ENCODE data around the gene DCHS1. TPM values are rescaled to one million over a fixed set of nuclear protein-coding genes. Genes with fewer than 3 reads are reported as not detected.
"Not testable (repeated sequence)": the region's sequence is repeated elsewhere in the genome, so short reads cannot be mapped to it uniquely, and the experiment has no call there.

Gene DCHS1
- total and polyA plus RNA-seq, 2 experiments from 2014 or later, result 16.0 to 60.2 TPM

DNA sequence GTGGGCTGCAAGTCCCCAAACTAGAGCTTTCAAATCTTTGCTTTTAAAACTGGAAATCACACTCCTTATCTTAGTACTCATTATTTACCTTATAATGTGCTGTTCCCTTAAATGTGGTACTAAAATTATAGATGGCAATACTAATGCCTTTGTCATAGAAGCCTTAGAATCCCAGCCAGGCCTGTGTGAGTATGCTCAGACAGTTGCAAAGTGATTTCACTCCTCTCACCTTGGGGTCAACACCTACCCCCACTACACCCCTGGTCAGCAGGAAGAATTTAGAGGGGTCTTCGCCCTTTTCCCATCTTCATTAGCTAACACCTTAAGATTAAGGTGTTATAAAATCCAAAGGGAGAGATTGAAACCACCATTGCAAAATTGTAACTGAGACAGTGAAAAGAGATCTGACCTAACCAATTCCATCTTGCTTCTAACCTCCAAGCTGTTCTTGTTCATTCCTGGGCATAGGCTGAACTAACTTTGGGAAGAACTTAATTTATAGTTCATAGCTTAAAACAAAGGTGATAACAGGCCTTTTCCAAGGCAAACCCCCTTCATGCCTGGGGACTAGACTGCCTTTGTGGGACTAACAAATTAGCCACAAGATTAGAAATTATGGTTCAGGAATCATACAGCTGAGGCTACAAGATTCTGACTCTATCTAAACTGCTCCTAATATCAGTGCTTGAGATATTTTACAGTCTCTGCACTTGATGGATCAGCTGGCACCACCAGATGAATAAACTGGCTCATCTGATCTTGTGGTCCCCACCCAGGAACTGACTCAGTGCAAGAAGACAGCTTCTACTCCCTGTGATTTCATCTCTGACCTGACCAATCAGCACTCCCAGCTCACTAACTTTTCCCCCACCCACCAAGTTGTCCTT, 38.0 kb upstream of the DCHS1 start:
- TF ChIP-seq, protein P1, sequence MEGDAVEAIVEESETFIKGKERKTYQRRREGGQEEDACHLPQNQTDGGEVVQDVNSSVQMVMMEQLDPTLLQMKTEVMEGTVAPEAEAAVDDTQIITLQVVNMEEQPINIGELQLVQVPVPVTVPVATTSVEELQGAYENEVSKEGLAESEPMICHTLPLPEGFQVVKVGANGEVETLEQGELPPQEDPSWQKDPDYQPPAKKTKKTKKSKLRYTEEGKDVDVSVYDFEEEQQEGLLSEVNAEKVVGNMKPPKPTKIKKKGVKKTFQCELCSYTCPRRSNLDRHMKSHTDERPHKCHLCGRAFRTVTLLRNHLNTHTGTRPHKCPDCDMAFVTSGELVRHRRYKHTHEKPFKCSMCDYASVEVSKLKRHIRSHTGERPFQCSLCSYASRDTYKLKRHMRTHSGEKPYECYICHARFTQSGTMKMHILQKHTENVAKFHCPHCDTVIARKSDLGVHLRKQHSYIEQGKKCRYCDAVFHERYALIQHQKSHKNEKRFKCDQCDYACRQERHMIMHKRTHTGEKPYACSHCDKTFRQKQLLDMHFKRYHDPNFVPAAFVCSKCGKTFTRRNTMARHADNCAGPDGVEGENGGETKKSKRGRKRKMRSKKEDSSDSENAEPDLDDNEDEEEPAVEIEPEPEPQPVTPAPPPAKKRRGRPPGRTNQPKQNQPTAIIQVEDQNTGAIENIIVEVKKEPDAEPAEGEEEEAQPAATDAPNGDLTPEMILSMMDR (IDR thresholded peaks at IDR 0.05; ENCODE audit: low read depth, low read length), result no peak
- peak in 1 of 2 donors; percentile 80 for DNase-seq (ENCODE audit: low read depth in 1 of 2, low spot score in 1 of 2)
- Histone ChIP-seq H3K4me1 (ENCODE audit: low read depth) (no peaks in the 10 kb centered on the region), H3K27ac (no peak overlapping the region), H3K4me3 (no peak overlapping the region), H3K27me3 (no peaks in the 10 kb centered on the region), H3K36me3 (no peaks in the 10 kb centered on the region), H3K9me3 (ENCODE audit: low read depth) (no peaks in the 10 kb centered on the region)

DNA sequence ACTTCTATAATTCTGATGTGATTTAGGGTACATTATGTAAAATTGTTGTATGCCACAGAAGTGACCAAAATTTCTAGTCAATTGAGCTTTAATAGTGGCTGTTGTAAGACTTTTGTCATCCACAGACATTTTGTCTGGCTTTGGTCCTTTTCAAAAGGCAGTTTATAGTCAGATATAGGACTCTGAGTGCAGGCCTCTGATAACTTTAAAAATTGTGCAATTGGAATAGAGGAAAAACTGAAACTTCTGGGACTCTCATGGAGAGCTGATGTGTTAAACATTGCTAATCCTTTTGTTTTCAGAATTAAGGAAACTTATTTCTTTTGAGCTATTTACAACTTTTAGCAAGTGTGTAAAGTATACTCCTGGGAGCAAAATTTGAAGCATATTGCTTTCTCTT, 36.5 kb upstream of the DCHS1 start:
- H3K36me3 ChIP-seq, result no peaks in the 10 kb centered on the region
- no peak overlapping the region for H3K4me3 ChIP-seq
- no peaks in the 10 kb centered on the region for H3K4me1 ChIP-seq (ENCODE audit: low read depth)
- TF ChIP-seq, protein P1 (IDR thresholded peaks at IDR 0.05; ENCODE audit: low read depth, low read length), result no peak
- no peak for DNase-seq (ENCODE audit: low read depth in 1 of 2, low spot score in 1 of 2)
- no peaks in the 10 kb centered on the region for H3K9me3 ChIP-seq (ENCODE audit: low read depth)
- no peak overlapping the region for H3K27ac ChIP-seq
- H3K27me3 ChIP-seq, result no peaks in the 10 kb centered on the region

DNA sequence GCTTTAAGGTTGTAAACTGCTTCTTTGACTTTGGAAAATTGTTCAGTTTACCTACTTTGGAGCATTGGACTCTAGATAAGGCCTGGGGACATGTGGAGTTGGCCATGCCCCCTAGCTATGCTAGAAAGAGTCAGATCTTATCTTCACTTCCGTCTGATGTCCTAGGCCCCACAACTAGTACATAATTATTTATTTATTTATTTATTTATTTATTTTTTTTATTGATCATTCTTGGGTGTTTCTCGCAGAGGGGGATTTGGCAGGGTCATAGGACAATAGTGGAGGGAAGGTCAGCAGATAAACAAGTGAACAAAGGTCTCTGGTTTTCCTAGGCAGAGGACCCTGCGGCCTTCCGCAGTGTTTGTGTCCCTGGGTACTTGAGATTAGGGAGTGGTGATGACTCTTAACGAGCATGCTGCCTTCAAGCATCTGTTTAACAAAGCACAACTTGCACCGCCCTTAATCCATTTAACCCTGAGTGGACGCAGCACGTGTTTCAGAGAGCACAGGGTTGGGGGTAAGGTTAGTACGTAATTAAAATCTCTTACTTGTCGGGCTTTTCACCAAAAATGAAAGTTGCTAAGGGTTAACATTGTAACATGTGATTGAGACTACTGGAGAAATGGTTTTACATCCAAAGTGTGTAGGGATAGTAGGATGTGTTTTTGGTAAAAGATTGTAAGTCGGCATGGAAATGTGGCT, 35.0 kb upstream of the DCHS1 start:
- not testable (repeated sequence) for H3K27me3 ChIP-seq; H3K9me3 ChIP-seq (ENCODE audit: low read depth)

DNA sequence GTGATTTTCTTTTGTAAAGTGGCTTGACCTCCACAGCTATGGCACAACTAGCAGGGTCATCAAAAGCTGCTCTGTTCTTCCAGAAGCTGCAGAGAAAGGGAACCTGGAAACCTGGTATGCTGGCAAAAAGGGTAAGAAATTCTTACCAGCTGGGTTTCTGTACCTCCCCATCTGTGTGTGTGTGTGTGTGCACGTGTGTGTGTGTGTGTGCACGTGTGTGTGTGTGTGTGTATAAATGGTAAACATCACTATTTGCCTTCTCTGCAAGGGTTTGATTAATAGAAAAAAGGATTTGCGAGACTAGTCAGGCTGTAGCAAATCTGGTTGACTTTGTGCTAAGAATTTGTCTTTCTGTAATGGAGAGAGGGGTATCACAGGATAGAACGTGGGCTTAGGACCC, 32.3 kb upstream of the DCHS1 start:
- Histone ChIP-seq H3K27me3 (no peaks in the 10 kb centered on the region), H3K27ac (no peak overlapping the region), H3K36me3 (no peaks in the 10 kb centered on the region), H3K9me3 (ENCODE audit: low read depth) (no peaks in the 10 kb centered on the region), H3K4me3 (no peak overlapping the region), H3K4me1 (ENCODE audit: low read depth) (no peaks in the 10 kb centered on the region)
- no peak for DNase-seq (ENCODE audit: low read depth in 1 of 2, low spot score in 1 of 2)
- TF ChIP-seq, protein P1 (IDR thresholded peaks at IDR 0.05; ENCODE audit: low read depth, low read length), result no peak

More for the DNA sequence above, 35.0 kb upstream of the DCHS1 start:
- H3K27ac ChIP-seq; H3K36me3 ChIP-seq; H3K4me3 ChIP-seq; DNase-seq (ENCODE audit: low read depth in 1 of 2, low spot score in 1 of 2); H3K4me1 ChIP-seq (ENCODE audit: low read depth): not testable (repeated sequence)

DNA sequence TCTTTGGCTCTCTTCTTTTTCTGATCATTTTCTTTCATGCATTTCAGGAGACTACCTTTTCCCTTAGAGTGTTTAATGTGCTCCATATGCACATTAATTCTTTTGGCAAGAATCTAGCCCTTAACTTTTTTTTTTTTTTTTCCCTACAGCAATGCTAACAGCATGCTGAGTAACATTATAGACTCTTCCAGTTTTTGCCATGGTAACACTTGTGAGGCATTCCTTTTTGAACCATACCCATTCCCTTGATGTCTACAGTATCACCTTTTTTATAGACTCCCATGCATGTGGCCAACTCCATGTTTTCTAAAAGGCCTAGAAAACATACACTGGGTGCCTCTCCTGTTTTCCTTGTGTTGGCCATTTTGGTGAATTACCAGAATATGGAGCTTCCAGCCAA, 30.4 kb upstream of the DCHS1 start:
- DNase-seq (ENCODE audit: low read depth in 1 of 2, low spot score in 1 of 2), result no peak
- H3K4me1 ChIP-seq (ENCODE audit: low read depth), result peaks cover 11% of the 10 kb centered on the region
- H3K27me3 ChIP-seq, result no peaks in the 10 kb centered on the region
- H3K36me3 ChIP-seq, result peaks cover 5% of the 10 kb centered on the region
- TF ChIP-seq, protein P1 (IDR thresholded peaks at IDR 0.05; ENCODE audit: low read depth, low read length), result no peak
- no peak overlapping the region for H3K4me3 ChIP-seq
- no peak overlapping the region for H3K27ac ChIP-seq
- no peaks in the 10 kb centered on the region for H3K9me3 ChIP-seq (ENCODE audit: low read depth)

DNA sequence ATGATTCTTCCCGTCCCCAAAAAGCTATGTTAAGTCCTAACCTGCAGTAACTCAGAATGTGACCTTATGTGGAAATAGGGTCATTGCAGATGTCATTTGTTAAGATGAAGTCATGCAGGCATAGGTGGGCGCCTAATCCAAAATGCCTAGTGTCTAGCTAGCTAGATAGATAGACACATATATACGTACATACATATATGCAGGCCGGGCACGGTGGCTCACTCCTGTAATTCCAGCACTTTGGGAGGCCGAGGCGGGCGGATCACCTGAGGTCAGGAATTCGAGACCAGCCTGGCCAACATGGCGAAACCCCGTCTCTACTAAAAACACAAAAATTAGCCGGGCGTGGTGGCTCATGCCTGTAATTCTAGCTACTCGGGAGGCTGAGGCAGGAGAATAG, 28.5 kb upstream of the DCHS1 start:
- not testable (repeated sequence) for H3K27me3 ChIP-seq; H3K4me3 ChIP-seq; H3K36me3 ChIP-seq; DNase-seq (ENCODE audit: low read depth in 1 of 2, low spot score in 1 of 2); H3K9me3 ChIP-seq (ENCODE audit: low read depth)
- peaks cover 11% of the 10 kb centered on the region for H3K4me1 ChIP-seq (ENCODE audit: low read depth)
- peak overlapping the region; percentile 89 for H3K27ac ChIP-seq

Measured in cardiac muscle cell (in vitro differentiated cells and primary cell).